AG09309 (cell line): Measurements from ENCODE around the gene SMIM38.

Source experiments
- DNase-seq: peaks from one replicate; pipeline ENCODE4 v3.0.0-alpha.2; 2010; ENCODE audit warnings: low read depth
- H3K4me3 ChIP-seq: 2 replicates; pipeline ENCODE4 v1.5.1; 2011; ENCODE audit warnings: mild to moderate bottlenecking, low read depth, low read length, moderate library complexity; ENCODE audit not compliant: control insufficient read depth
- TF ChIP-seq, protein P1 (sequence below): IDR thresholded peaks from 2 replicates; pipeline ENCODE4 v1.5.1; 2011; ENCODE audit warnings: mild to moderate bottlenecking, low read depth, low read length, inconsistent platforms; ENCODE audit not compliant: insufficient read depth, control insufficient read depth; ENCODE audit errors: missing control alignments

SMIM38 gene

DNA sequence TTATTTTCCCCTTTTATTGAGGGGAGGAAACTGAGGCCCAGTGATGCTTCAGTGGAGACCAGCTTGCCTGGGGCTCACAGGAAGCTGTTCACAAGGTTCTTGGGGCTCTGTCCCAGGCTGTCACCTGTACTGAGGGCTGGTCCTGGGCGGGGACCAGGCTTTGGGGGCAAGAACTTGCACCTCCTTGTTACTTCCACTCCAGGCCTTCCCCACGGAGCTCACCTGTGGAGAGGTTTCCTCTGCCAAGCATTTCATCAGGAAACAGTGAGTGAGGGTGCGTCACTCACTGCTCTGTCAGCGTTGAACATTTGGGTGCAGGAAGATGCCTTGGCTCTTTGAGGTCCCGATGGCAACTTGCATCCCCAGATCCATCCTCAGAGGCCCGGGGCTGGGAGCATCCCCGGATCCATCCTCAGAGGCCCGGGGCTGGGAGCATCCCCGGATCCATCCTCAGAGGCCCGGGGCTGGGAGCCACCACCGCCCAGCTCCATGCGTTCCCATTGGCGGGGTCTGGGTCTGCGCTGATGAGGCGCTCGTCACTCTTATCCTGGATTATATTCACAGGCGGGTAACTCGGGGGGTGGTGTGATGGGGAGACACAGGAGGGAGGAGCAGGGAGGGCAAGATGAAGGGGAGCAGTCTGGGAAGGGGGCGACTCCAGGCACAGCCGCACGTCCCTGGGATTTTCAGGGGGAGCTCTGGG is 1.4 kb upstream of the SMIM38 start:
- TF ChIP-seq, protein P1, sequence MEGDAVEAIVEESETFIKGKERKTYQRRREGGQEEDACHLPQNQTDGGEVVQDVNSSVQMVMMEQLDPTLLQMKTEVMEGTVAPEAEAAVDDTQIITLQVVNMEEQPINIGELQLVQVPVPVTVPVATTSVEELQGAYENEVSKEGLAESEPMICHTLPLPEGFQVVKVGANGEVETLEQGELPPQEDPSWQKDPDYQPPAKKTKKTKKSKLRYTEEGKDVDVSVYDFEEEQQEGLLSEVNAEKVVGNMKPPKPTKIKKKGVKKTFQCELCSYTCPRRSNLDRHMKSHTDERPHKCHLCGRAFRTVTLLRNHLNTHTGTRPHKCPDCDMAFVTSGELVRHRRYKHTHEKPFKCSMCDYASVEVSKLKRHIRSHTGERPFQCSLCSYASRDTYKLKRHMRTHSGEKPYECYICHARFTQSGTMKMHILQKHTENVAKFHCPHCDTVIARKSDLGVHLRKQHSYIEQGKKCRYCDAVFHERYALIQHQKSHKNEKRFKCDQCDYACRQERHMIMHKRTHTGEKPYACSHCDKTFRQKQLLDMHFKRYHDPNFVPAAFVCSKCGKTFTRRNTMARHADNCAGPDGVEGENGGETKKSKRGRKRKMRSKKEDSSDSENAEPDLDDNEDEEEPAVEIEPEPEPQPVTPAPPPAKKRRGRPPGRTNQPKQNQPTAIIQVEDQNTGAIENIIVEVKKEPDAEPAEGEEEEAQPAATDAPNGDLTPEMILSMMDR = no peak
- no peak overlapping the region for H3K4me3 ChIP-seq
- DNase-seq = no peak

- TF ChIP-seq, protein P1 = no peak
- no peak overlapping the region for H3K4me3 ChIP-seq
- no peak for DNase-seq
Observed at GRCh38 chr11:69154938-69155301, 815 bp upstream of the SMIM38 start.

DNA sequence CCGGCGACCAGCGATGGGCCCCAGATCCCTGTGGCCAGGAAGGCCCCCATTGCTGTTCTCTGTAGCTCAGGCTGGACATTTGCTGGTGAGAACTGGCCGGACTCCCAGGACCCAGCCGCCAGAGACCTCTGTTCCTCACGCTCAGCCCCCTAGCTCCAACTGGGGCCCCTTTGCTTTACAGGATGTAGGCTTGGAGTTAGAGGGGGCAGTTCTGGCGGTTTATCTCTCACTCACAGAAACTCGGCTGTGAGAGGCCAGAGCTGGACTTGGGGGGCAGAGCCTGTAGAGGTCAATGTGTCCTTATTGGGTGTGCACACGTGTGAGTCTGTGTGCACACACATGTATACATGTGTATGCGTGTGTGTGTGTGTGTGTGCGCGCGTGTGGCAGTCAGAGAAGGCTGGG is 502 bp downstream of the SMIM38 start:
- DNase-seq = no peak
- TF ChIP-seq, protein P1 = no peak
- no peak overlapping the region for H3K4me3 ChIP-seq

GRCh38 chr11:69156673-69157155 is 979 bp downstream of the SMIM38 start:
- H3K4me3 ChIP-seq = no peak overlapping the region
- TF ChIP-seq, protein P1 = no peak
- DNase-seq = no peak

DNA sequence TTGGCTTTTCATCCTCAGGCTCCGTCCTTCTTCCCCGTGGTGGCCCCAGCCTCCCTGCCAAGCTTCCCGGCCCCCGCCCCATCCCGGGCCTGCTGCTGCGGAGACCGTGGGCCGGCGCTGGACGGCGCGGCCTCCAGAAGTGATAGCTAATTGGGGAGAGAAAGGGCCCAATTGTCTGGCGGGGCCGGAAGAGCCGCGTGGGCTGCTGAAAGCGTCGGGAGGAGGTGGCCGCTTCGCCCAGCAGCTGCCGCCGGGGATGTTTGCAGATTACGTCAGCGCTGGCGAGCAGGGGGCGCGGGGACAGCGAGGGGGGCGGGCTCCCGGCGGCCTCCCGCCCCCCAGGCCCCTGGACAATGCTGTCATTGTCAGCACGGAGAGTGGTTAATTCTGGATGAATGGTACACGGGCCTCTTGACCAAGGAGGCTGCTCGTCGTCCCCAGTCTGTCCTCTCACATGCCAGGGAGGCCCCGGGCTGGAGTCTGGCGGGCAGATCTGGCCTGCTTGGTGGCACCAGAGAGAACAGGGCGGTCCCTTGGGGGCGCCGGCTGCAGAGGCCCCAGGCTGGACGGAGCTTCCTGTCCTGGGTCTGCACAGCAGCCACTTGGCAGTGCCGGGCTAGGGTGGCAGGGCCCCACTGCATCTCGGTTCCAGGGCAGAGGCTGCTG is 1.6 kb downstream of the SMIM38 start:
- H3K4me3 ChIP-seq = no peak overlapping the region
- TF ChIP-seq, protein P1 = no peak
- DNase-seq = no peak

DNA sequence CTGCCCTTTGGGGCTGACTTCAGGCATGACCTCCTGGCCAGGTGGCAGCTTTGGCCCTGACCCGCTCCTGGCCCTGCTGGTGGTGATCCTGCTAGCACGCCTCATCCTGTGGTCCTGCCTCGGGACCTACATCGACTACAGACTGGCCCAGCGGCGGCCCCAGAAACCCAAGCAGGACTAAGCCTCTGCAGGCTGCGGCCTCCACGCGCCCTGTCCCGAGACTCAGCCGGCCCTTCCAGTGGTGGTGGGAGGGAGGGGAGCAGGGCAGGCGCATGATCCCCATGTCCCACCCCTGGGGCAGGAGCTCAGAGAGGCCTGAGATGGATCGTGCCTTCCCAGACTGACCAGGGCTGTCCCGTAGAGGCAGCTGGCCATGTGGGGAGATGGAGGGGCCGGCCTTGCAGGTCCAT is 2.1 kb downstream of the SMIM38 start:
- no peak for DNase-seq
- no peak overlapping the region for H3K4me3 ChIP-seq
- TF ChIP-seq, protein P1 = no peak
